ENCODE measurements around the gene SELENOO.

DNA sequence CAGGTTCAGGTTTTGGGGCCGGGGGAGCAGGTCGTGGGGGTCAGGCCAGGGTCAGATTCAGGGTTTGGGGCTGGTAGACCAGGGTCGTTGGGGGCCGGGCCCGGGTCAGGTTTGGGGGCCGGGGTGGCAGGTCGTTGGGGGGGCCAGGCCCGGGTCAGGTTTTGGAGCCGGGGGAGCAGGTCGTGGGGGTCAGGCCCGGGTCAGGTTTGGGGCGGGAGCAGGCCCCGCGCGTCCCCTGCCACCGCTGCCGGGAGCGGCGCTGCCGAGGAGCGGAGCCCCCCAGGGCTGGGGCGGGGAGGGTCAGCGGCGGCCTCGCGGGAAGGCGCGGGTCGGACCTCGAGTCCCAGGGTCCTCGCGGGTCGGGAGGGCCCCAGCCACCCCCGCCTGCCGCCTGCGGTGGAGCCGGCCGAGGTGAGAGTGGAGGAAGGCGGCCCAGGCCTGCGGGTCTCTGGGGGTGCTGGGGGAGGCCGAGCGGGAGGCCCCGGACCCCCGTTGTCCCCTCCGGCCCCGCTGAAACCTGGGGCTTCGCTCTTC is 14.6 kb upstream of the SELENOO start:
- TF ChIP-seq, protein P1, sequence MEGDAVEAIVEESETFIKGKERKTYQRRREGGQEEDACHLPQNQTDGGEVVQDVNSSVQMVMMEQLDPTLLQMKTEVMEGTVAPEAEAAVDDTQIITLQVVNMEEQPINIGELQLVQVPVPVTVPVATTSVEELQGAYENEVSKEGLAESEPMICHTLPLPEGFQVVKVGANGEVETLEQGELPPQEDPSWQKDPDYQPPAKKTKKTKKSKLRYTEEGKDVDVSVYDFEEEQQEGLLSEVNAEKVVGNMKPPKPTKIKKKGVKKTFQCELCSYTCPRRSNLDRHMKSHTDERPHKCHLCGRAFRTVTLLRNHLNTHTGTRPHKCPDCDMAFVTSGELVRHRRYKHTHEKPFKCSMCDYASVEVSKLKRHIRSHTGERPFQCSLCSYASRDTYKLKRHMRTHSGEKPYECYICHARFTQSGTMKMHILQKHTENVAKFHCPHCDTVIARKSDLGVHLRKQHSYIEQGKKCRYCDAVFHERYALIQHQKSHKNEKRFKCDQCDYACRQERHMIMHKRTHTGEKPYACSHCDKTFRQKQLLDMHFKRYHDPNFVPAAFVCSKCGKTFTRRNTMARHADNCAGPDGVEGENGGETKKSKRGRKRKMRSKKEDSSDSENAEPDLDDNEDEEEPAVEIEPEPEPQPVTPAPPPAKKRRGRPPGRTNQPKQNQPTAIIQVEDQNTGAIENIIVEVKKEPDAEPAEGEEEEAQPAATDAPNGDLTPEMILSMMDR (IDR thresholded peaks at IDR 0.05; ENCODE audit: borderline replicate concordance, extremely low read depth, low read length, poor library complexity, severe bottlenecking) = no peak
- no peak for TF ChIP-seq EZH2 (IDR thresholded peaks at IDR 0.05; ENCODE audit: borderline replicate concordance, low read depth, low read length, severe bottlenecking)

Data from DND-41 (cell line).